GM12878 (cell line): ENCODE results near the gene NTN1. TPM values are rescaled to one million over a fixed set of nuclear protein-coding genes. Genes with fewer than 3 reads are reported as not detected.
A peak's percentile ranks its signal among the peaks of the same experiment; 100 is the strongest.

Source experiments
- ATAC-seq: fragments of 200-7000 bp; cut with Tn5 transposase; 3 replicates; pipeline ENCODE4 v1.9.1; 2020; ENCODE audit warnings: mild to moderate bottlenecking, moderate library complexity
- BruUV-seq: library from RNA; stranded (reverse); fragments of 400-500 nt; replicated peaks from 2 replicates; lab custom pipeline; 2021; lab: Mats Ljungman, UMichigan
- CTCF ChIA-PET: fragments of 300-600 bp; sonication (Branson Sonifier 250); formaldehyde crosslinking; extraction: SDS; loops from one replicate; lab custom pipeline; 2021; ENCODE audit warnings: inconsistent platforms; lab: Yijun Ruan, JAX
- POLR2A ChIA-PET: fragments of 350-600 bp; formaldehyde crosslinking; extraction: SDS; loops from one replicate; lab custom pipeline; 2021; ENCODE audit warnings: inconsistent platforms; lab: Charles Lee
- RAD21 ChIA-PET: fragments of 300-600 bp; sonication (Branson Sonifier 250); formaldehyde crosslinking; loops from one replicate; lab custom pipeline; 2023; ENCODE audit warnings: antibody characterized with exemption; ENCODE audit not compliant: unreplicated experiment; lab: Charles Lee
- SMC1A ChIA-PET: fragments of 300-600 bp; sonication (Branson Sonifier 250); formaldehyde crosslinking; loops from one replicate; lab custom pipeline; 2023; ENCODE audit not compliant: unreplicated experiment, uncharacterized antibody; lab: Charles Lee
- DNase-seq: peaks from one replicate; pipeline ENCODE4 v3.0.0-alpha.2; 2011; ENCODE audit warnings: low read depth, low spot score
- FAIRE-seq: peaks from 3 replicates; lab custom pipeline; 2011; peaks lifted over from hg19 to GRCh38; lab: Jason Lieb, UNC
- H2AFZ ChIP-seq: 2 replicates; pipeline ENCODE4 v1.6.0; 2011; ENCODE audit warnings: low read depth, low read length, control low read depth; ENCODE audit not compliant: control insufficient read depth
- H3K27ac ChIP-seq: 2 replicates; pipeline ENCODE4 v1.5.1; 2011; ENCODE audit warnings: control low read depth; ENCODE audit not compliant: control insufficient read depth, insufficient read depth
- H3K27me3 ChIP-seq, 2 experiments: replicated peaks in 1 of 2; 2 replicates each; pipeline versions ENCODE4 v1.6.0 to v1.6.1; 2011; ENCODE audit warnings: low read length in 1 of 2; ENCODE audit not compliant: control insufficient read depth in 2 of 2, insufficient read depth in 2 of 2
- H3K36me3 ChIP-seq, 2 experiments: 2 replicates each; pipeline ENCODE4 v1.5.1; 2011; ENCODE audit warnings: low read length in 1 of 2; ENCODE audit not compliant: control insufficient read depth in 2 of 2, insufficient read depth in 2 of 2
- H3K4me1 ChIP-seq: 2 replicates; pipeline ENCODE4 v1.6.1; 2011; ENCODE audit warnings: mild to moderate bottlenecking, low read length, moderate library complexity, mixed read lengths; ENCODE audit not compliant: control insufficient read depth, insufficient read depth
- H3K4me2 ChIP-seq: 2 replicates; pipeline ENCODE4 v1.6.0; 2011; ENCODE audit warnings: control low read depth; ENCODE audit not compliant: control insufficient read depth, insufficient read depth
- H3K4me3 ChIP-seq: fragments of 200-600 bp; sonication (generic); 2 replicates; pipeline ENCODE4 v1.5.1; 2016
- H3K79me2 ChIP-seq: 2 replicates; pipeline ENCODE4 v1.6.0; 2011; ENCODE audit warnings: low read length; ENCODE audit not compliant: control insufficient read depth, insufficient read depth
- H3K9ac ChIP-seq: 2 replicates; pipeline ENCODE4 v1.8.0; 2011; ENCODE audit warnings: low read length, control low read depth, mixed read lengths; ENCODE audit not compliant: control insufficient read depth, insufficient read depth
- H3K9me3 ChIP-seq: replicated peaks from 3 replicates; pipeline ENCODE4 v1.5.1; 2011; ENCODE audit warnings: mild to moderate bottlenecking, low read length; ENCODE audit not compliant: control insufficient read depth, insufficient read depth
- H4K20me1 ChIP-seq: 2 replicates; pipeline ENCODE4 v1.6.0; 2011; ENCODE audit not compliant: control insufficient read depth, insufficient read depth
- ATF7 ChIP-seq: fragments of 450-650 bp; IDR thresholded peaks from 2 replicates; pipeline ENCODE4 v1.6.1; 2016; ENCODE audit warnings: low read depth, mild to moderate bottlenecking
- BCL11A ChIP-seq: IDR thresholded peaks from 2 replicates; pipeline ENCODE4 v1.6.1; 2011; ENCODE audit warnings: low read depth, low read length
- CEBPB ChIP-seq, 2 experiments: fragments of 150-350 bp in 1 of 2; IDR thresholded peaks; 2 replicates each; pipeline ENCODE4 v1.6.1; 2012 to 2014; ENCODE audit warnings: low read depth in 2 of 2, low read length in 2 of 2, borderline replicate concordance in 1 of 2, inconsistent platforms in 1 of 2
- CEBPZ ChIP-seq: fragments of 150-350 bp; IDR thresholded peaks from 2 replicates; pipeline ENCODE4 v1.6.1; 2016; ENCODE audit warnings: low read depth, low read length
- EED ChIP-seq: sonication (generic); IDR thresholded peaks from 2 replicates; pipeline ENCODE4 v1.6.1; 2016; ENCODE audit warnings: antibody characterized with exemption, low read depth
- EGR1 ChIP-seq, 2 experiments: IDR thresholded peaks; 1 replicate in 1 of 2; 2 replicates in 1 of 2; pipeline ENCODE4 v1.6.1; 2011 to 2012; ENCODE audit warnings: low read depth in 2 of 2, low read length in 2 of 2, borderline replicate concordance in 1 of 2, mild to moderate bottlenecking in 1 of 2, moderate library complexity in 1 of 2
- HDGF ChIP-seq: fragments of 450-650 bp; IDR thresholded peaks from 2 replicates; pipeline ENCODE4 v1.6.1; 2016; ENCODE audit warnings: antibody characterized with exemption
- IKZF1 ChIP-seq: fragments of 450-650 bp; conservative IDR thresholded peaks from 2 replicates; pipeline ENCODE4 v1.6.1; 2017; ENCODE audit warnings: antibody characterized with exemption, mild to moderate bottlenecking
- NBN ChIP-seq: fragments of 450-650 bp; IDR thresholded peaks from 2 replicates; pipeline ENCODE4 v1.6.1; 2016
- NR2F1 ChIP-seq: fragments of 450-650 bp; conservative IDR thresholded peaks from 2 replicates; pipeline ENCODE4 v1.6.1; 2017; ENCODE audit warnings: mild to moderate bottlenecking
- POLR2AphosphoS5 ChIP-seq: IDR thresholded peaks from 2 replicates; pipeline ENCODE4 v1.6.1; 2011; ENCODE audit warnings: mild to moderate bottlenecking, low read length, inconsistent platforms
- RB1 ChIP-seq: fragments of 450-650 bp; formaldehyde crosslinking; IDR thresholded peaks from 2 replicates; pipeline ENCODE4 v1.6.1; 2017; ENCODE audit warnings: mild to moderate bottlenecking, borderline replicate concordance
- SMAD1 ChIP-seq: fragments of 450-650 bp; IDR thresholded peaks from 2 replicates; pipeline ENCODE4 v1.6.1; 2018; ENCODE audit warnings: mild to moderate bottlenecking, low read depth; ENCODE audit not compliant: partially characterized antibody
- SMC3 ChIP-seq: IDR thresholded peaks from 2 replicates; pipeline ENCODE4 v1.6.1; 2011; ENCODE audit warnings: low read length, improper control_type of control experiment, borderline replicate concordance
- SREBF1 ChIP-seq: IDR thresholded peaks from 2 replicates; pipeline ENCODE4 v1.6.1; 2012; ENCODE audit warnings: mild to moderate bottlenecking, low read length
- ZBED1 ChIP-seq: IDR thresholded peaks from 2 replicates; pipeline ENCODE4 v1.6.1; 2016; ENCODE audit warnings: borderline replicate concordance
- ZBTB4 ChIP-seq: fragments of 450-650 bp; formaldehyde crosslinking; IDR thresholded peaks from 2 replicates; pipeline ENCODE4 v1.4.0; 2022; ENCODE audit warnings: mild to moderate bottlenecking, moderate library complexity
- ZNF207 ChIP-seq: fragments of 450-650 bp; IDR thresholded peaks from 2 replicates; pipeline ENCODE4 v1.6.1; 2014; ENCODE audit warnings: antibody characterized with exemption, mild to moderate bottlenecking, borderline replicate concordance
- WGBS: methylation state at CpG from one replicate; pipeline ENCODE4 v1.1.6; 2016; ENCODE audit warnings: low lambda C conversion rate; ENCODE audit not compliant: insufficient replicate concordance, insufficient coverage; ENCODE audit errors: missing lambda C conversion rate; 5-methylcytosine and 5-hydroxymethylcytosine counted together
- in situ Hi-C: fragments of 300-500 bp; cut with MboI; formaldehyde crosslinking; loops from 9 replicates; pipeline ENCODE4 v1.14.3; 2018; ENCODE audit warnings: mixed read lengths
- intact Hi-C: fragments of 100-400 bp; cut with micrococcal nuclease; formaldehyde crosslinking; loops from one replicate; pipeline ENCODE4 v1.14.2; 2022; ENCODE audit not compliant: unreplicated experiment
- polyA plus RNA-seq, 11 experiments: library from polyadenylated mRNA; depleted of rRNA in 4 of 11; unstranded in 6 of 11; stranded (reverse) in 5 of 11; fragments of >200 nt; fragmentation: Nextera tagmentation in 4 of 11; fragmentation: Illumina TruSeq in 1 of 11; extraction: Ambion mirVana in 4 of 11; extraction: Trizol in 1 of 11; gene quantifications; 1 replicate in 1 of 11; 2 replicates in 10 of 11; pipeline versions ENCODE4 v1.2.1 to v1.2.3, GENCODE V29; 2011 to 2016; ENCODE audit warnings: inconsistent platforms in 2 of 11, missing spikeins in 2 of 11, low read depth in 1 of 11
- total RNA-seq, 4 experiments: library from RNA; depleted of rRNA in 3 of 4; stranded (reverse); fragments of >200 nt in 3 of 4; fragmentation: Illumina TruSeq in 1 of 4; extraction: Trizol in 1 of 4; gene quantifications; 2 replicates each; pipeline versions ENCODE4 v1.2.1 to v1.2.3, GENCODE V29; 2013 to 2021
- TF ChIP-seq, protein P1 (sequence below): IDR thresholded peaks from 2 replicates; pipeline ENCODE4 v1.6.1; 2011; ENCODE audit warnings: low read depth, low read length, improper control_type of control experiment, borderline replicate concordance

NTN1 gene
- total and polyA plus RNA-seq, 10 of the 15 experiments (the other 5 are each of a cell fraction or from before 2014, with no cell fraction given): 0.02 to 0.89 (median 0.35) TPM

GRCh38 chr17:9290226-9290613 is 268.9 kb downstream of the NTN1 start:
- Histone ChIP-seq H2AFZ (no peak overlapping the region), H3K27ac (peak overlapping the region; percentile 33), H3K4me3 (peak overlapping the region; percentile 6; the same call in 1 of the 2 replicates), H3K4me1 (peaks cover 18% of the 10 kb centered on the region), H4K20me1 (no peaks in the 10 kb centered on the region), H3K36me3 (no peaks in the 10 kb centered on the region), H3K9ac (no peak overlapping the region), H3K4me2 (peak overlapping the region; percentile 69), H3K27me3 (no peaks in the 10 kb centered on the region), H3K9me3 (no peaks in the 10 kb centered on the region), H3K79me2 (no peaks in the 10 kb centered on the region)
- ChIA-PET CTCF (interaction anchor here (0.6 to 4.8 kb wide), 8 partner anchors 10 to 297 kb away, joined by 3 to 29 read pairs (median 4); no protein-coding TSS in a partner anchor), RAD21 (interaction anchor here (0.5 to 4.1 kb wide), 9 partner anchors 22 to 445 kb away, joined by 3 to 28 read pairs (median 4); no protein-coding TSS in a partner anchor), POLR2A (interaction anchor here (1.0 to 2.2 kb wide), 2 partner anchors 89 to 142 kb away, joined by 4 to 11 read pairs; no protein-coding TSS in a partner anchor), SMC1A (interaction anchor here (0.6 to 4.7 kb wide), 6 partner anchors 10 to 292 kb away, joined by 3 to 32 read pairs (median 4); no protein-coding TSS in a partner anchor)
- WGBS: 39% methylated on average over 7 of the region's 7 CpGs
- DNase-seq (no peak), FAIRE-seq (no peak), ATAC-seq (no peak)
- intact Hi-C loops: loop anchor here (5.0 kb wide), 3 partner anchors 97 to 298 kb away; no protein-coding TSS in a partner anchor
- BruUV-seq: no TSS peak
- in situ Hi-C loops: no loop called here
- no peak for TF ChIP-seq ZNF207
- 0 out of 2 replicates have a peak, but pooled peaks have one; percentile 3 for TF ChIP-seq NR2F1
- no peak for TF ChIP-seq ZBTB4
- TF ChIP-seq BCL11A: no peak
- TF ChIP-seq EGR1 (IDR thresholded peaks at IDR 0.05; ENCODE audit: borderline replicate concordance in 1 of 2, low read depth in 2 of 2, low read length in 2 of 2): no peak
- no peak for TF ChIP-seq CEBPB (IDR thresholded peaks at IDR 0.05; ENCODE audit: borderline replicate concordance in 1 of 2, low read depth in 2 of 2, low read length in 2 of 2)
- TF ChIP-seq HDGF: no peak
- no peak for TF ChIP-seq RB1
- 0 out of 2 replicates have a peak, but pooled peaks have one; percentile 2 for TF ChIP-seq EED
- no peak for TF ChIP-seq ZBED1
- TF ChIP-seq, protein P1, sequence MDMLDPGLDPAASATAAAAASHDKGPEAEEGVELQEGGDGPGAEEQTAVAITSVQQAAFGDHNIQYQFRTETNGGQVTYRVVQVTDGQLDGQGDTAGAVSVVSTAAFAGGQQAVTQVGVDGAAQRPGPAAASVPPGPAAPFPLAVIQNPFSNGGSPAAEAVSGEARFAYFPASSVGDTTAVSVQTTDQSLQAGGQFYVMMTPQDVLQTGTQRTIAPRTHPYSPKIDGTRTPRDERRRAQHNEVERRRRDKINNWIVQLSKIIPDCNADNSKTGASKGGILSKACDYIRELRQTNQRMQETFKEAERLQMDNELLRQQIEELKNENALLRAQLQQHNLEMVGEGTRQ: no peak
- no peak for TF ChIP-seq SMC3
- TF ChIP-seq SMAD1: no peak
- no peak for TF ChIP-seq POLR2AphosphoS5
- no peak for TF ChIP-seq SREBF1
- TF ChIP-seq ATF7: 0 out of 2 replicates have a peak, but pooled peaks have one; percentile 18
- TF ChIP-seq NBN: no peak
- TF ChIP-seq IKZF1: no peak
- no peak for TF ChIP-seq CEBPZ
